HEK293 (cell line): ENCODE data around the gene MTMR6.

Source experiments
- CTCF ChIA-PET: fragments of 350-600 bp; formaldehyde crosslinking; extraction: SDS; loops from one replicate; lab custom pipeline; 2021; ENCODE audit warnings: antibody characterized with exemption; lab: Yijun Ruan, JAX
- POLR2A ChIA-PET: fragments of 300-600 bp; formaldehyde crosslinking; extraction: SDS; loops from one replicate; lab custom pipeline; 2020; ENCODE audit warnings: antibody characterized with exemption, inconsistent platforms; lab: Yijun Ruan, JAX
- H3K27ac ChIP-seq: fragments of 200-500 bp; sonication (Bioruptor generic); 2 replicates; pipeline ENCODE4 v1.5.1; 2014; ENCODE audit warnings: low read depth, low read length, control low read depth, inconsistent platforms; ENCODE audit errors: extremely low read depth
- H3K36me3 ChIP-seq, 2 experiments: fragments of 200-500 bp in 1 of 2; sonication (Bioruptor generic) in 1 of 2; 1 replicate in 1 of 2; 2 replicates in 1 of 2; pipeline ENCODE4 v1.5.1; 2014 to 2017; ENCODE audit warnings: inconsistent platforms in 2 of 2, low read length in 2 of 2; ENCODE audit not compliant: control insufficient read depth in 2 of 2, insufficient read depth in 1 of 2
- H3K4me1 ChIP-seq: fragments of 200-500 bp; sonication (Bioruptor generic); 2 replicates; pipeline ENCODE4 v1.5.1; 2014; ENCODE audit warnings: mild to moderate bottlenecking, low read length, inconsistent platforms; ENCODE audit not compliant: control insufficient read depth, insufficient read depth
- H3K4me3 ChIP-seq: 2 replicates; pipeline ENCODE4 v1.5.1; 2011; ENCODE audit warnings: low read depth, mild to moderate bottlenecking, control low read depth, low read length, moderate library complexity
- H3K9me3 ChIP-seq: fragments of 200-500 bp; sonication (Bioruptor generic); 2 replicates; pipeline ENCODE4 v1.5.1; 2014; ENCODE audit warnings: low read depth, low read length, inconsistent platforms; ENCODE audit not compliant: control insufficient read depth, insufficient read depth
- GLIS1 ChIP-seq: fragments of 450-650 bp; formaldehyde crosslinking; IDR thresholded peaks from 2 replicates; pipeline ENCODE4 v1.5.1; 2016; ENCODE audit warnings: missing biosample characterization, missing genetic modification characterization
- HOXC10 ChIP-seq: sonication (generic); formaldehyde crosslinking; IDR thresholded peaks from 2 replicates; pipeline ENCODE4 v1.8.1; 2023; ENCODE audit warnings: mild to moderate bottlenecking, missing genetic modification reagents
- IKZF3 ChIP-seq: fragments of 450-650 bp; IDR thresholded peaks from 2 replicates; pipeline ENCODE4 v1.5.0; 2018; ENCODE audit warnings: missing biosample characterization, mild to moderate bottlenecking, missing genetic modification characterization, moderate library complexity
- MEIS1 ChIP-seq: sonication (generic); formaldehyde crosslinking; IDR thresholded peaks from 2 replicates; pipeline ENCODE4 v1.8.1; 2022; ENCODE audit warnings: missing genetic modification reagents, mild to moderate bottlenecking, borderline replicate concordance
- RBAK ChIP-seq: fragments of 450-650 bp; formaldehyde crosslinking; IDR thresholded peaks from 2 replicates; pipeline ENCODE4 v1.5.1; 2016; ENCODE audit warnings: missing biosample characterization, missing genetic modification characterization
- REPIN1 ChIP-seq: fragments of 450-650 bp; formaldehyde crosslinking; IDR thresholded peaks from 2 replicates; pipeline ENCODE4 v1.5.1; 2017; ENCODE audit warnings: missing biosample characterization, missing genetic modification characterization, low read depth
- SALL2 ChIP-seq: fragments of 450-650 bp; formaldehyde crosslinking; IDR thresholded peaks from 2 replicates; pipeline ENCODE4 v1.5.0; 2017; ENCODE audit warnings: missing biosample characterization, mild to moderate bottlenecking, missing genetic modification characterization, borderline replicate concordance
- YY1 ChIP-seq: fragments of 450-650 bp; formaldehyde crosslinking; IDR thresholded peaks from 2 replicates; pipeline ENCODE4 v1.5.1; 2018; ENCODE audit warnings: missing biosample characterization, missing genetic modification characterization
- ZBTB21 ChIP-seq: fragments of 450-650 bp; formaldehyde crosslinking; IDR thresholded peaks from 2 replicates; pipeline ENCODE4 v1.5.1; 2017; ENCODE audit warnings: missing biosample characterization, missing genetic modification characterization
- ZBTB7A ChIP-seq: fragments of 450-650 bp; formaldehyde crosslinking; IDR thresholded peaks from 2 replicates; pipeline ENCODE4 v1.5.1; 2016; ENCODE audit warnings: low read depth, missing biosample characterization, missing genetic modification characterization
- ZFHX2 ChIP-seq: fragments of 450-650 bp; formaldehyde crosslinking; conservative IDR thresholded peaks from 2 replicates; pipeline ENCODE4 v1.5.1; 2016; ENCODE audit warnings: missing biosample characterization, missing genetic modification characterization
- ZIC2 ChIP-seq: fragments of 450-650 bp; formaldehyde crosslinking; IDR thresholded peaks from 2 replicates; pipeline ENCODE4 v1.5.1; 2016; ENCODE audit warnings: missing biosample characterization, missing genetic modification characterization
- ZNF132 ChIP-seq: fragments of 450-650 bp; formaldehyde crosslinking; IDR thresholded peaks from 2 replicates; pipeline ENCODE4 v1.5.1; 2017; ENCODE audit warnings: missing biosample characterization, missing genetic modification characterization, borderline replicate concordance
- ZNF157 ChIP-seq: fragments of 450-650 bp; formaldehyde crosslinking; IDR thresholded peaks from 2 replicates; pipeline ENCODE4 v1.5.1; 2016; ENCODE audit warnings: missing biosample characterization, missing genetic modification characterization
- ZNF2 ChIP-seq: fragments of 450-650 bp; formaldehyde crosslinking; IDR thresholded peaks from 2 replicates; pipeline ENCODE4 v1.5.1; 2016; ENCODE audit warnings: missing biosample characterization, missing genetic modification characterization
- ZNF211 ChIP-seq: fragments of 450-650 bp; formaldehyde crosslinking; IDR thresholded peaks from 2 replicates; pipeline ENCODE4 v1.5.1; 2016; ENCODE audit warnings: low read depth, missing biosample characterization, missing genetic modification characterization
- ZNF266 ChIP-seq: fragments of 450-650 bp; formaldehyde crosslinking; IDR thresholded peaks from 2 replicates; pipeline ENCODE4 v1.5.1; 2016; ENCODE audit warnings: missing biosample characterization, missing genetic modification characterization, low read depth
- ZNF350 ChIP-seq: fragments of 450-650 bp; formaldehyde crosslinking; IDR thresholded peaks from 2 replicates; pipeline ENCODE4 v1.5.0; 2017; ENCODE audit warnings: missing biosample characterization, mild to moderate bottlenecking, missing genetic modification characterization
- ZNF366 ChIP-seq: fragments of 450-650 bp; formaldehyde crosslinking; conservative IDR thresholded peaks from 2 replicates; pipeline ENCODE4 v1.5.1; 2016; ENCODE audit warnings: missing biosample characterization, missing genetic modification characterization
- ZNF404 ChIP-seq: fragments of 450-650 bp; formaldehyde crosslinking; IDR thresholded peaks from 2 replicates; pipeline ENCODE4 v1.5.1; 2017; ENCODE audit warnings: missing biosample characterization, missing genetic modification characterization
- ZNF416 ChIP-seq: fragments of 450-650 bp; formaldehyde crosslinking; IDR thresholded peaks from 2 replicates; pipeline ENCODE4 v1.5.1; 2016; ENCODE audit warnings: missing biosample characterization, missing genetic modification characterization
- ZNF433 ChIP-seq: fragments of 450-650 bp; formaldehyde crosslinking; IDR thresholded peaks from 2 replicates; pipeline ENCODE4 v1.5.1; 2016; ENCODE audit warnings: missing biosample characterization, missing genetic modification characterization, low read depth
- ZNF558 ChIP-seq: fragments of 450-650 bp; formaldehyde crosslinking; IDR thresholded peaks from 2 replicates; pipeline ENCODE4 v1.5.1; 2016; ENCODE audit warnings: missing biosample characterization, missing genetic modification characterization
- ZNF623 ChIP-seq: fragments of 450-650 bp; formaldehyde crosslinking; IDR thresholded peaks from 2 replicates; pipeline ENCODE4 v1.5.1; 2016; ENCODE audit warnings: missing biosample characterization, missing genetic modification characterization
- ZNF626 ChIP-seq: fragments of 450-650 bp; sonication (Bioruptor Pico); formaldehyde crosslinking; IDR thresholded peaks from 2 replicates; pipeline ENCODE4 v1.5.1; 2018; ENCODE audit warnings: missing biosample characterization, missing genetic modification characterization, inconsistent platforms
- ZNF664 ChIP-seq: fragments of 450-650 bp; formaldehyde crosslinking; IDR thresholded peaks from 2 replicates; pipeline ENCODE4 v1.5.1; 2016; ENCODE audit warnings: missing biosample characterization, missing genetic modification characterization
- ZNF670 ChIP-seq: fragments of 450-650 bp; formaldehyde crosslinking; IDR thresholded peaks from 2 replicates; pipeline ENCODE4 v1.5.1; 2016; ENCODE audit warnings: missing biosample characterization, missing genetic modification characterization, low read depth
- ZNF792 ChIP-seq: fragments of 450-650 bp; formaldehyde crosslinking; IDR thresholded peaks from 2 replicates; pipeline ENCODE4 v1.5.1; 2016; ENCODE audit warnings: missing biosample characterization, missing genetic modification characterization
- TF ChIP-seq, protein P1 (sequence below): fragments of 450-650 bp; formaldehyde crosslinking; IDR thresholded peaks from 2 replicates; pipeline ENCODE4 v1.5.1; 2017; ENCODE audit warnings: missing biosample characterization, missing genetic modification characterization

MTMR6 gene

DNA sequence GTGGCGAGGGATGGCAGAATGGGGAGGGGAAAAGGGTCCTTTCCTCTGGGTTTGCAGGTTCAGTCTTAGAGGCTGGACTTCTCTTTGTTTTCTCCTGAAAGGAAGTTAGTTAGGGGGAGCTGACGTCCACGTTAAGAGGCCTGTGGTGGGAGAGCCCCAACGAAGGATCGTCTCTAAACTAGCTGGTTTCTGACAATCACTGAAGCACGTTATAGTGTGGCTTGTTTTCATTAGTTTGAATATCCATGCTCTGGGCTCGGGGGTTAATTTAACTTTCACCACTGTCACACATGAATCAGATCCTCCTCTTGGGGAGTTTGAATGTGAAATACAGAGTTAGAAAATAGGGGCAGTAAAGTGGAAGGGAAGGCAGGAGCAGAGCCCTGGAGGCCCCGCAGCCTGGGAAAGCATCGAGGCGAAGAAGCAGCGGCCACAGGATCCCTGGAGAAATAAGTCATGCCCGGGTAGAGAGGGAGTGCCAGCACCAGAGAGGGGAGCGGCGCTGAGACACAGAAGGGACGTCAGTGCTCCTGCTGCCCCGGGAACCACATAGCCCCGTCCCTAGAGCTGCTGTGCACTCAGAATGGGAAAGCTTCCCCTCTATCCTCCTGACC is 84.1 kb downstream of the MTMR6 start:
- no peaks in the 10 kb centered on the region for H3K9me3 ChIP-seq
- H3K4me1 ChIP-seq, result no peaks in the 10 kb centered on the region
- POLR2A ChIA-PET, result no interaction called here
- CTCF ChIA-PET, result no interaction called here
- H3K36me3 ChIP-seq, result no peaks in the 10 kb centered on the region
- no peak overlapping the region for H3K4me3 ChIP-seq
- TF ChIP-seq ZNF792 (no peak), ZBTB7A (tag by site-specific recombination) (no peak), RBAK (tag by site-specific recombination) (no peak), MEIS1 (CRISPR knock-in tag) (no peak), ZNF2 (tag by site-specific recombination) (no peak), YY1 (no peak), ZFHX2 (tag by site-specific recombination) (no peak), IKZF3 (no peak), GLIS1 (tag by site-specific recombination) (no peak), ZNF416 (tag by site-specific recombination) (no peak), REPIN1 (tag by site-specific recombination) (no peak), ZBTB21 (tag by site-specific recombination) (no peak), ZNF157 (tag by site-specific recombination) (no peak)
- H3K27ac ChIP-seq, result no peak overlapping the region

DNA sequence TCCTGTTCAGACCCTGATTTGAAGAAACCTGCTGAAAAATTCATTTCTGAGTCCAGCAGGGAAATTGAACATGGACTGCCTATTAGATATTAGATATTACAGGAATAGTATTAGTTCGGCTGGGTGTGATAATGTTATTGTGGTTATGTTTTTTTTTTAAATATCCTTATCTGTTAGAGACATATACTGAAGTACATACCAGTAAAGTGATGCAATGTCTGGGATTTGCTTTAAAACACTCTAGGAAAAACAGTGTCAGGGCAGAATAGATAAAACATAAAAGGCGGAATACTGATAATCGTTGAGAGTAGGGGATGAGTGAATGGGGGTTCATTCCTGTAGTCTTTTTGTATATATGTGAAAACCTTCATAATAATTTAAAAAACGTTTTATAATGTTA is 86.5 kb downstream of the MTMR6 start:
- no peak overlapping the region for H3K4me3 ChIP-seq
- no peaks in the 10 kb centered on the region for H3K4me1 ChIP-seq
- H3K9me3 ChIP-seq, result no peaks in the 10 kb centered on the region
- no peak overlapping the region for H3K27ac ChIP-seq
- ChIA-PET CTCF (interaction anchor here (0.6 kb wide), 1 partner anchor 280 kb away, joined by 3 read pairs; no protein-coding TSS in a partner anchor), POLR2A (no interaction called here)
- TF ChIP-seq ZNF558 (tag by site-specific recombination), result no peak
- TF ChIP-seq ZNF366 (tag by site-specific recombination), result no peak
- no peak for TF ChIP-seq ZNF132 (tag by site-specific recombination)
- no peak for TF ChIP-seq ZIC2
- no peaks in the 10 kb centered on the region for H3K36me3 ChIP-seq

DNA sequence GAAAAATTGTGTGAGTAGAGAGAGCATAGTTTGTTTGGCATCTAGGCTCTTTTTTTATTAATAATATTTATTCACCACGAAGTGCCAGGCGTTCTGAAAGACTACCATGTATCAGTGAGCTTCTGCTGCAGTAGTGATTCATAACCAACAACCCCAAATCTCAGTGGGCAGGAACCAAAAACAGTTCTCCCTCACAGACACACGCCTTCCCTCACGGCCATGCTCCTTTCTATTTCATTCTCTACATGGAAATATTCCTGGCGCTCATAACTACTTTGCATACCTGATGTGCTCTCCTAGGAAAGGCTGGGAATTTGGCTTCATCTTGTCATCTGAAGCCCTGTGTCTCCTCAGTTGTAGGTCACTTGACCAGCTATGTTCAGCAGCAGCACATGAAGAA is 88.6 kb downstream of the MTMR6 start:
- TF ChIP-seq ZNF670 (tag by site-specific recombination) (no peak), ZNF664 (tag by site-specific recombination) (no peak), ZNF626 (tag by site-specific recombination) (no peak), ZNF623 (tag by site-specific recombination) (no peak), HOXC10 (CRISPR knock-in tag) (no peak), SALL2 (tag by site-specific recombination) (no peak), ZNF433 (tag by site-specific recombination) (no peak), ZNF157 (tag by site-specific recombination) (no peak), ZNF211 (tag by site-specific recombination) (no peak), ZNF266 (tag by site-specific recombination) (no peak), ZNF350 (tag by site-specific recombination) (no peak), ZNF404 (tag by site-specific recombination) (no peak)
- TF ChIP-seq, protein P1, sequence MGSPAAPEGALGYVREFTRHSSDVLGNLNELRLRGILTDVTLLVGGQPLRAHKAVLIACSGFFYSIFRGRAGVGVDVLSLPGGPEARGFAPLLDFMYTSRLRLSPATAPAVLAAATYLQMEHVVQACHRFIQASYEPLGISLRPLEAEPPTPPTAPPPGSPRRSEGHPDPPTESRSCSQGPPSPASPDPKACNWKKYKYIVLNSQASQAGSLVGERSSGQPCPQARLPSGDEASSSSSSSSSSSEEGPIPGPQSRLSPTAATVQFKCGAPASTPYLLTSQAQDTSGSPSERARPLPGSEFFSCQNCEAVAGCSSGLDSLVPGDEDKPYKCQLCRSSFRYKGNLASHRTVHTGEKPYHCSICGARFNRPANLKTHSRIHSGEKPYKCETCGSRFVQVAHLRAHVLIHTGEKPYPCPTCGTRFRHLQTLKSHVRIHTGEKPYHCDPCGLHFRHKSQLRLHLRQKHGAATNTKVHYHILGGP (tag by site-specific recombination), result no peak
- ChIA-PET POLR2A (no interaction called here), CTCF (no interaction called here)
- Histone ChIP-seq H3K9me3 (no peaks in the 10 kb centered on the region), H3K36me3 (no peaks in the 10 kb centered on the region), H3K27ac (no peak overlapping the region), H3K4me1 (no peaks in the 10 kb centered on the region), H3K4me3 (no peak overlapping the region)
